Nephron (organoid): Measurements from ENCODE around the gene MED8.

ENCODE experiments used
- H3K27ac Mint-ChIP-seq, 3 experiments: 2 replicates each; pipeline ENCODE4 v1.8.0; 2020; ENCODE audit warnings: mixed read lengths in 3 of 3, mild to moderate bottlenecking in 2 of 3, moderate library complexity in 1 of 3
- H3K27me3 Mint-ChIP-seq: 2 replicates; pipeline ENCODE4 v1.8.0; 2021; ENCODE audit warnings: low read depth, mild to moderate bottlenecking, moderate library complexity, mixed read lengths
- H3K36me3 Mint-ChIP-seq: 2 replicates; pipeline ENCODE4 v1.8.0; 2020; ENCODE audit warnings: low read depth, mixed read lengths
- H3K4me1 Mint-ChIP-seq: 2 replicates; pipeline ENCODE4 v1.8.0; 2020; ENCODE audit warnings: mixed read lengths
- H3K4me3 Mint-ChIP-seq, 3 experiments: 2 replicates each; pipeline ENCODE4 v1.8.0; 2020; ENCODE audit warnings: mild to moderate bottlenecking in 3 of 3, mixed read lengths in 3 of 3, moderate library complexity in 2 of 3
- H3K9me3 Mint-ChIP-seq: 2 replicates; pipeline ENCODE4 v1.8.0; 2020; ENCODE audit warnings: mixed read lengths
- TF ChIP-seq, protein P1 (sequence below), 3 experiments: fragments of 200-600 bp; sonication (generic); IDR thresholded peaks; one replicate each; pipeline ENCODE4 v1.5.0; 2021; ENCODE audit warnings: antibody characterized with exemption in 3 of 3; ENCODE audit not compliant: unreplicated experiment in 3 of 3

MED8 gene, protein sequence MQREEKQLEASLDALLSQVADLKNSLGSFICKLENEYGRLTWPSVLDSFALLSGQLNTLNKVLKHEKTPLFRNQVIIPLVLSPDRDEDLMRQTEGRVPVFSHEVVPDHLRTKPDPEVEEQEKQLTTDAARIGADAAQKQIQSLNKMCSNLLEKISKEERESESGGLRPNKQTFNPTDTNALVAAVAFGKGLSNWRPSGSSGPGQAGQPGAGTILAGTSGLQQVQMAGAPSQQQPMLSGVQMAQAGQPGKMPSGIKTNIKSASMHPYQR

GRCh38 chr1:43389326-43390313 lies at the start of gene MED8, which contains the start of gene SZT2:
MED8 (minus strand) TSS chr1:43389800; CDS start chr1:43389764, 36 bp downstream.
SZT2 (plus strand) TSS chr1:43389899; CDS start chr1:43389969, 70 bp downstream.
- Mint-ChIP-seq H3K27ac (peak within 1 kb of the TSS; percentile 92 to 97 (median 96)), H3K36me3 (peaks cover 29% of the 10 kb centered on the region), H3K4me3 (peak within 1 kb of the TSS; percentile 99 to 100 (median 99)), H3K4me1 (peaks cover 30% of the 10 kb centered on the region), H3K9me3 (no peaks in the 10 kb centered on the region), H3K27me3 (no peaks in the 10 kb centered on the region)
- TF ChIP-seq, protein P1, sequence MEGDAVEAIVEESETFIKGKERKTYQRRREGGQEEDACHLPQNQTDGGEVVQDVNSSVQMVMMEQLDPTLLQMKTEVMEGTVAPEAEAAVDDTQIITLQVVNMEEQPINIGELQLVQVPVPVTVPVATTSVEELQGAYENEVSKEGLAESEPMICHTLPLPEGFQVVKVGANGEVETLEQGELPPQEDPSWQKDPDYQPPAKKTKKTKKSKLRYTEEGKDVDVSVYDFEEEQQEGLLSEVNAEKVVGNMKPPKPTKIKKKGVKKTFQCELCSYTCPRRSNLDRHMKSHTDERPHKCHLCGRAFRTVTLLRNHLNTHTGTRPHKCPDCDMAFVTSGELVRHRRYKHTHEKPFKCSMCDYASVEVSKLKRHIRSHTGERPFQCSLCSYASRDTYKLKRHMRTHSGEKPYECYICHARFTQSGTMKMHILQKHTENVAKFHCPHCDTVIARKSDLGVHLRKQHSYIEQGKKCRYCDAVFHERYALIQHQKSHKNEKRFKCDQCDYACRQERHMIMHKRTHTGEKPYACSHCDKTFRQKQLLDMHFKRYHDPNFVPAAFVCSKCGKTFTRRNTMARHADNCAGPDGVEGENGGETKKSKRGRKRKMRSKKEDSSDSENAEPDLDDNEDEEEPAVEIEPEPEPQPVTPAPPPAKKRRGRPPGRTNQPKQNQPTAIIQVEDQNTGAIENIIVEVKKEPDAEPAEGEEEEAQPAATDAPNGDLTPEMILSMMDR (IDR thresholded peaks at IDR 0.05; ENCODE audit: unreplicated experiment in 3 of 3), result no peak

DNA sequence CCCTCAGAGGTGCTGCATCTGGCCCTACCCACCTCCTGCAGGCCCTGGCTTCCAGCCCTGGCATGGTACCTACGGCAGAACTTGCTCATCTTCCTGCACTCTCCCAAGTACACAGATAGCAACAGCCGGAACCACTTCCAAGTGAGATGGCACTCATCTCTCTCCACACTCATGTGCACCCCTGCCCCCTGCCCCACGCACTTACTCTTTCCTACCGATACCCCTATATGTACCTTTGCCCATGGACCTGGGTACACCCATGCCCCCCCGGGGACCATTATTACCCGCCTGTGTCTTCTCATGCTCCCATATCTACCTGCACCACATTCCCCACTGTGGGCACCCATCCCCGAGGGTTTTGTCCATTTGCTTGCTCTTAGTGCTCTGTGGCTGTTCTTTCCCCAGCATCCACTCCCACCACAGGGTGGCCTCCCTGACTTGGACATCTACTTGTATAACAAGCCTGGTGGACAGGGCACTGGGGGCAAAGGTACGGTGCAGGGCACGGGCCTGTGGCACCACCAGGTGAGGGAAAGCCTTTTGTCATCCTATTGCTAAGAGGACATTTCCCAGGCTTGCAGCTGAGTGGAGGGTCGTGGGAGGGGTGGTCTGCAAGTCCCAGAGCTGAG lies 49.5 kb upstream of the MED8 start:
- H3K27me3 Mint-ChIP-seq, result no peaks in the 10 kb centered on the region
- H3K4me1 Mint-ChIP-seq, result peaks cover 5% of the 10 kb centered on the region
- no peaks in the 10 kb centered on the region for H3K9me3 Mint-ChIP-seq
- TF ChIP-seq, protein P1 (IDR thresholded peaks at IDR 0.05; ENCODE audit: unreplicated experiment in 3 of 3), result no peak
- H3K27ac Mint-ChIP-seq, result no peak overlapping the region
- peaks cover 61% of the 10 kb centered on the region for H3K36me3 Mint-ChIP-seq
- no peak overlapping the region for H3K4me3 Mint-ChIP-seq

DNA sequence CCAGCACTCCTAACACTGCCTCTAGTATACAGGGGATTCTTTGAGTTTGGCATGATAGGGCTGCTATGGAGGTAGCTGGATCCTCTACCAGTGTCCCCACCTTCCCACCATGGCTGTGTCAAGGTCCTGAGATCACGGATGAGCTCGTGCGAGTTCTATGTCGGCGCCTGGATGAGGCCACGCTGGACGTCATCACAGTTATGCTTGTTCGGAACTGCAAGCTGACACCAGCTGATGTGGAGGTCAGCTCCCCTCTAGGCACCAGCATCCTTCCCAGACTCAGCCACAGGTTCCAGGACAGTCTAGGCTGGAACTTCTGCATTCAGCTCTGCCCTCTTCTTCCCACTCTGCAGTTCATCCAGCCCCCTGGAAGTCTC lies 49.0 kb upstream of the MED8 start:
- H3K27me3 Mint-ChIP-seq, result no peaks in the 10 kb centered on the region
- H3K4me3 Mint-ChIP-seq, result no peak overlapping the region
- H3K36me3 Mint-ChIP-seq, result peaks cover 61% of the 10 kb centered on the region
- H3K4me1 Mint-ChIP-seq, result peaks cover 5% of the 10 kb centered on the region
- TF ChIP-seq, protein P1 (IDR thresholded peaks at IDR 0.05; ENCODE audit: unreplicated experiment in 3 of 3), result no peak
- H3K9me3 Mint-ChIP-seq, result no peaks in the 10 kb centered on the region
- no peak overlapping the region for H3K27ac Mint-ChIP-seq

- peaks cover 5% of the 10 kb centered on the region for H3K4me1 Mint-ChIP-seq
- no peak overlapping the region for H3K27ac Mint-ChIP-seq
- H3K36me3 Mint-ChIP-seq, result peaks cover 59% of the 10 kb centered on the region
- H3K4me3 Mint-ChIP-seq, result no peak overlapping the region
- TF ChIP-seq, protein P1 (IDR thresholded peaks at IDR 0.05; ENCODE audit: unreplicated experiment in 3 of 3), result no peak
- H3K9me3 Mint-ChIP-seq, result no peaks in the 10 kb centered on the region
- H3K27me3 Mint-ChIP-seq, result no peaks in the 10 kb centered on the region
Measured at GRCh38 chr1:43438006-43438405, 48.4 kb upstream of the MED8 start.

DNA sequence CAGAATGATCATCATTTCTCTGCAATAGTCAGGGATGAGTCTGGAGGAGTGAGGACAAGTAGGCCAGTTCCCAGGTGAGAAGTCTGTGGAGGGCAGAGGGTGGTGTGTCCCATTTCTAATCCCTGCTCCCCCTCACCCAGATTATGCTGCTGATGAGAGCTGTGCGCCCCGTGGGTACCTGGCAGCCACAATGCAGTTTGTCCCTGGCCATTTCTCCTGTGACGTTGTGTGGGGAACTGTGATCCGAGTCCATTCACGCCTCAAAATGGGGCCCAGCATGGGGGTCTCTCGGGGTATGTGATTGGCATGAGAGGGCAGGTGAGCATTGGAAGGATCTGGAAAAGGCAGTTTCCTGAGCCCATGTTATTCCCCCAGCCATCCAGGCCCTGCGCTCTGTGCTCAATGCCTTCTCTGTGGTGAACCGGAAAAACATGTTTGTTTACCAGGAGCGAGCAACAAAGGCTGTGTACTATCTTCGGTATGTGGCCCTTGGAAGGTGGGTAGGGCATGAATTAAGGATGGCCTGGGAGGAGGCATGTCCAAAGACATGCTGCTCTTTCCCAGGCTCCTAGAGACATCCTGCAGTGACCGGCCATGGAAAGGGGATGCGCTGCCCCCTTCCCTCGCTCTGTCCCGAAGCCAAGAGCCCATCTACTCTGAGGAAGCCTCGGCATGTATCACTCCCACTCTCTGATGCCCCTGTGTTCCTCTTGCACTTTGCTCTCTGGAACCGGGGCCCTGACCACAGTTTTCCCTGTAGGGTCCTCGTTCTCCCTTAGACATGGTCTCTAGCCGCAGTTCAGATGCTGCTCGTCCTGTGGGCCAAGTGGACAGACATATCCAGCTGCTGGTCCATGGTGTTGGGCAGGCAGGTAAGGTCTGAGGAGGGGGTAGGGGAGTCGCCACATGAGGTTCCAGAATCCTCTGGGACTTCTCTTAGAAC lies 47.7 kb upstream of the MED8 start:
- Mint-ChIP-seq H3K4me3 (no peak overlapping the region), H3K36me3 (peaks cover 57% of the 10 kb centered on the region), H3K9me3 (no peaks in the 10 kb centered on the region), H3K27ac (no peak overlapping the region), H3K4me1 (peaks cover 5% of the 10 kb centered on the region), H3K27me3 (no peaks in the 10 kb centered on the region)
- TF ChIP-seq, protein P1 (IDR thresholded peaks at IDR 0.05; ENCODE audit: unreplicated experiment in 3 of 3), result no peak
